Adrenal gland (tissue), 12 donors: ENCODE results near the gene IL34. TPM values are rescaled to one million over a fixed set of nuclear protein-coding genes. Genes with fewer than 3 reads are reported as not detected.

ENCODE experiments used
- DNase-seq, 7 donors: peaks; one replicate each; pipeline ENCODE4 v3.0.0-alpha.2; 2019 to 2020
- H3K27ac ChIP-seq, 5 donors: fragments of 200-600 bp; sonication (generic) in 4 of 5; 1 replicate in 3 of 5; 2 replicates in 2 of 5; pipeline versions ENCODE4 v1.5.1 to v1.8.0; 2016 to 2020; ENCODE audit warnings: mild to moderate bottlenecking in 1 of 5
- H3K27me3 ChIP-seq: fragments of 200-600 bp; 2 replicates; pipeline ENCODE4 v1.8.0; 2021
- H3K36me3 ChIP-seq, 2 donors: fragments of 200-600 bp; replicated peaks in 1 of 2; 1 replicate in 1 of 2; 2 replicates in 1 of 2; pipeline versions ENCODE4 v1.5.1 to v1.8.0; 2018 to 2022
- H3K4me1 ChIP-seq, 2 donors: fragments of 200-600 bp; replicated peaks in 1 of 2; 1 replicate in 1 of 2; 2 replicates in 1 of 2; pipeline versions ENCODE4 v1.5.1 to v1.8.0; 2018 to 2021
- H3K4me3 ChIP-seq, 4 donors: fragments of 200-600 bp; sonication (generic) in 3 of 4; one replicate each; pipeline ENCODE4 v1.5.1; 2016 to 2018
- H3K9me3 ChIP-seq, 3 donors: fragments of 200-600 bp; sonication (generic) in 1 of 3; replicated peaks in 1 of 3; 1 replicate in 2 of 3; 2 replicates in 1 of 3; pipeline versions ENCODE4 v1.5.1 to v1.8.0; 2016 to 2021
- POLR2A ChIP-seq, 2 donors: fragments of 450-650 bp; IDR thresholded peaks; one replicate each; pipeline ENCODE4 v1.6.1; 2017; ENCODE audit warnings: antibody characterized with exemption in 2 of 2, mild to moderate bottlenecking in 2 of 2, moderate library complexity in 1 of 2
- WGBS, 4 donors: extraction: QIAGEN DNeasy Blood & Tissue Kit in 2 of 4; methylation state at CpG; one replicate each; pipeline versions ENCODE4 v1.1.5 to v1.1.7; 2013 to 2017; 5-methylcytosine and 5-hydroxymethylcytosine counted together
- intact Hi-C, 2 donors: fragments of 100-400 bp; cut with DNase I; formaldehyde crosslinking; loops; one replicate each; pipeline versions ENCODE4 v1.14.1 to v1.15.0; 2022 to 2023
- polyA plus RNA-seq, 3 donors: library from polyadenylated mRNA; stranded (reverse); fragments of 200-250 nt in 2 of 3; fragments of 350-450 nt in 1 of 3; fragmentation: Illumina TruSeq in 1 of 3; extraction: RNeasy Lipid Tissue Mini Kit (QIAGEN cat#74804) in 1 of 3; gene quantifications; one replicate each; pipeline ENCODE4 v1.2.3, GENCODE V29; 2013 to 2014
- total RNA-seq, 9 donors: library from RNA; depleted of rRNA in 4 of 9; stranded (reverse); fragments of >200 nt in 4 of 9; fragments of 120-200 nt in 1 of 9; fragmentation: NEBNext Ultra II Directional in 1 of 9; extraction: Animal tissue kit (Norgen Biotek cat#: 25700) in 1 of 9; gene quantifications; one replicate each; pipeline versions ENCODE4 v1.1.0 to v1.2.4, GENCODE V29; 2013 to 2023
- TF ChIP-seq, protein P1 (sequence below), 6 experiments: fragments of 450-650 bp in 4 of 6; fragments of 200-600 bp in 2 of 6; sonication (generic) in 1 of 6; IDR thresholded peaks; 1 replicate in 5 of 6; 2 replicates in 1 of 6; pipeline versions ENCODE4 v1.5.1 to v1.8.0; 2016 to 2021; ENCODE audit warnings: antibody characterized with exemption in 6 of 6, mild to moderate bottlenecking in 2 of 6, moderate library complexity in 1 of 6
- donor health status: healthy with polysubstance abuse.
- donor health status: Bipolar disorder and iron deficiency.
- donor health status: DM: yes; HTN: yes; CAD: no.
- donor health status: DM: no; HTN: no; CAD: no.
- donor health status: DM: no; HTN: no; CAD: no.
- donor health status: DM: yes; HTN: yes; CAD: no.

IL34 gene
- total and polyA plus RNA-seq, 12 donors: 1.2 to 62.9 (median 35.7) TPM

DNA sequence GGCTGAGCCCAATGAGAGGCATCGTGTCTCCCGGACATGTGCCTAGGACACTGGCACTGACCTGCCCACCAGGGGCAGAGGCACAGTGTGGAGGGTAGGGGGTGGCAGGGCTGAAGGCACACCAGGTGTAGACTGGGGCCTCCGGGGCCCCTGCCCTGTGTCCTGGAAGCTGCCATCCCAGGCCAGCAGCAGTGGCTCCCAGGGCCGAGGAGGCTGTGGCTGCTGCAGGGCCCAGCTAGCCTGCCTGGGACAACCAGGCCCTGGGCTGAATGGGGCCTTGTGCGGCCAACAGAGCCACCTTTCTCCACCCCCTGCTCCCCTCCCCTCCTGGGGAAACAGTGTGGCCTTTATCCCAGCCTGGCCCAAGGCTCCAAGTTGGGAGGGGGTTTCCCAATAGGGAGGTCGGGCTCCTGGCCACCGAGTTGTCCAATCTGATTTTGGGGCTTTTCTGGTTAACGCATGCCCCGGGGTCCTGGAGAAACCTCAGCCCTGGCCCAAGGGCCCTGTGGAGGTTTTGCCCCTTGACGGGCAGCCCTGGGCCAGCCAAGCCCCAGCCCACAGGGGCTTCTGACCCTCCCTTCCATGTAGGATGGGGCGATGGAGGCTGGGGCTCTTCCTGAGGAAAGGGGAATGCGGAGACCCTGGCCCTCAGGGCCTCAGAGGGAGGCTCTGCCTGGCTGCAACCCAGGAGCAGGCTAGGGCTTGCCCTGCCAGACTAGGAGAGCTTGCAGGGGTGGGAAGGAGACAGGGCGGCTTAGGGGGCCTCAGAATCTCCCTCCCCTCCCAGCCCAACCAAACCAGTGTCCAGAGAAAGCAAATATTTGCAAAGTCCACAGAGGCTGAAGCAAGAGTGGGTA lies 35.3 kb downstream of the IL34 start:
- Histone ChIP-seq H3K4me3 (no peak overlapping the region), H3K4me1 (peaks cover 42 to 54% of the 10 kb centered on the region in 2 donors), H3K9me3 (no peaks in the 10 kb centered on the region), H3K27me3 (no peaks in the 10 kb centered on the region), H3K27ac (peak overlapping the region in 4 of 5 donors; percentile 32 to 96 (median 74)), H3K36me3 (peaks cover 0 to 36% of the 10 kb centered on the region in 2 donors)
- intact Hi-C loops: loop anchor here (2.0 to 5.0 kb wide), 2 partner anchors 76 to 89 kb away; no protein-coding TSS in a partner anchor
- TF ChIP-seq, protein P1, sequence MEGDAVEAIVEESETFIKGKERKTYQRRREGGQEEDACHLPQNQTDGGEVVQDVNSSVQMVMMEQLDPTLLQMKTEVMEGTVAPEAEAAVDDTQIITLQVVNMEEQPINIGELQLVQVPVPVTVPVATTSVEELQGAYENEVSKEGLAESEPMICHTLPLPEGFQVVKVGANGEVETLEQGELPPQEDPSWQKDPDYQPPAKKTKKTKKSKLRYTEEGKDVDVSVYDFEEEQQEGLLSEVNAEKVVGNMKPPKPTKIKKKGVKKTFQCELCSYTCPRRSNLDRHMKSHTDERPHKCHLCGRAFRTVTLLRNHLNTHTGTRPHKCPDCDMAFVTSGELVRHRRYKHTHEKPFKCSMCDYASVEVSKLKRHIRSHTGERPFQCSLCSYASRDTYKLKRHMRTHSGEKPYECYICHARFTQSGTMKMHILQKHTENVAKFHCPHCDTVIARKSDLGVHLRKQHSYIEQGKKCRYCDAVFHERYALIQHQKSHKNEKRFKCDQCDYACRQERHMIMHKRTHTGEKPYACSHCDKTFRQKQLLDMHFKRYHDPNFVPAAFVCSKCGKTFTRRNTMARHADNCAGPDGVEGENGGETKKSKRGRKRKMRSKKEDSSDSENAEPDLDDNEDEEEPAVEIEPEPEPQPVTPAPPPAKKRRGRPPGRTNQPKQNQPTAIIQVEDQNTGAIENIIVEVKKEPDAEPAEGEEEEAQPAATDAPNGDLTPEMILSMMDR (IDR thresholded peaks at IDR 0.05): no peak
- TF ChIP-seq POLR2A (IDR thresholded peaks at IDR 0.05): no peak
- DNase-seq: no peak
- 48 to 61% (median 56%) methylated on average over 7 to 13 of the region's 13 CpGs for WGBS, 4 donors

DNA sequence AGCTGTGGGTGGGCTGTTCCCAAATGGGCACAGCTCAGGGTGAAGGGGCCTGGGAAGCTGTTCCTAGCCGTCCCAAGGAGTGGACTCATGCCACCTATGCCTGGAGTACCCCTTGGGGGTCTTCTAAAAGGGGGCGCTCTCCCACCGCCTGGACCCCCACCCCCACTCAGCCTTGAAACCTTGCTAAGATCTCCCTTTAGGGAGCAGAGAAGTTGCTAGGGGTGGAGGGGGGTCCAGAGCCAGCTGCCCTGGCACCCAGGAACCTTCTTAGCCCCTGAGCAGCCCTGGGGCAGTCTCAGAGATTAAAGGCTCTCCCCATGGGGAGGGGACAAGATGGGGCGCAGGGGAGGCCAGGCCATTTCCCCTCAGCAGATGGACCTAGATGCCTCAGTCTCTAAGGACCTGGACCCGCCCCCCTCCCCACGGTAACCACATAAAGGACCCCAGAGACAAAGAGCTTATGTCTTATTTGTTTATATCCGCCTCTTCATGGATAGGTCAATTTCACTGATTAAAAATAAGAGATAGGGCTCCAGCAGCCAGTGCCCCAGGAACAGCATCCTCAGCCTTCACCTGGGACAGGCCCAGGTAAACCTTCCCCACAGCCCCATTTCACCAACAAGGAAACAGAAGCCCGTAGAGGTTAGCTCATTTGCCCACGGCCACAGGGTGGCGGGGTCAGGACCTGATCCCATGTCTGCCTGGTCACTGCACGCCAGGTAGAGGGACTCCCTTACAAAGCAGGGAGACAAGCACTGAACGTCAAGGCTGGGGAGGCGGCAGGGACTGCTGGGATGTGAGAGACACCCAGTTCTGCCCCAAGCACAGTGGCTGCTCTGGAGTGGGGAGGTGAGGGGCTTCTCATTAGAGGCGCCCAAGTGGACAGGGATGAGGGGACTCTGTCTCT lies 36.1 kb downstream of the IL34 start:
- intact Hi-C loops: loop anchor here in 1 of 2 donors (5.0 kb wide), 1 partner anchor 75 kb away; no protein-coding TSS in a partner anchor
- Histone ChIP-seq H3K9me3 (no peaks in the 10 kb centered on the region), H3K4me3 (no peak overlapping the region), H3K36me3 (peaks cover 0 to 27% of the 10 kb centered on the region in 2 donors), H3K27me3 (no peaks in the 10 kb centered on the region), H3K4me1 (peaks cover 42 to 60% of the 10 kb centered on the region in 2 donors), H3K27ac (peak overlapping the region in 3 of 5 donors; percentile 60 to 96 (median 87))
- TF ChIP-seq POLR2A (IDR thresholded peaks at IDR 0.05): no peak
- TF ChIP-seq, protein P1 (IDR thresholded peaks at IDR 0.05): no peak
- 63 to 80% (median 66%) methylated on average over 11 to 14 of the region's 14 CpGs for WGBS, 4 donors
- DNase-seq: no peak

DNA sequence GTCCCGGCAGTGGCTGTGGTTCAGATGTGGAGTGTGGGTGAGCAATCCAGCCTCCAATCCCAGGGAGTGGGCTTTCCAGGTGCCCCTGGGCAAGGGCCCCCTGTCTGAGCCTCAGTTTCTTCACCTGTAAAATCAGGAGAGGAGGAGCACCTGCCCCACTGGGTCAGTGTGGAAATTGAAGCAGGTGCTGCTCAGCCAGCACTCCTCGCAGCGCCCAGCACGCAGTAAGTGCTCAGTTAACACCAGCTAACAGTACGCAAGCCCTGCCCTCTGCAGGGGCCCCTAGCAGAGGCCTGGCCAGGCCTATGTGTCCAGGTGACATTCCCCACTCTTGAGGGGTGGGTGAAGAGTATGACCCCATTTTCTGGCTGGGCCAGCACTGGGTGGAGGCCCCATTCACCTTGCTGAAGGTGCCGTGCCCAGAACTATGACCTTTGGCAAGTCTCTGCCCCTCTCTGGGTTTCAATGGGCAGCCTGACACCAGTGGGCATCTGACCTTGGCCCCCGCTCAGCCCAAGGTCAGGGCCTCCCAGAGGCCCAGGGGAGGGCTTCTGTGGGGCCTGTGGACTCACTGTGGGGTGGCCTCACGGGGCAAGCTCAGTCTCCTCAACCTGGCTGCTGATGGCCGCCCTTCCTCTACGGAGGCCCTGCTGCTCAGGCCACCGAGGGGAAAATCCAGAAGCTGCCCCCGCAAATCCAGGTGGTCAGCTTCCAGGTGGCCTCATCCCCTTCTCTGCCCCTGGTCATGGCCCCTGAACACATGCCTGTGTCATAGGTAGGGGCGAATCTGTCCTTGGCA lies 37.0 kb downstream of the IL34 start:
- H3K27ac ChIP-seq: peak overlapping the region in 3 of 5 donors; percentile 3 to 96 (median 87)
- no peaks in the 10 kb centered on the region for H3K27me3 ChIP-seq
- H3K4me3 ChIP-seq: peak overlapping the region in 1 of 4 donors; percentile 90
- WGBS, 4 donors: 65 to 74% (median 67%) methylated on average over 2 to 13 of the region's 13 CpGs
- intact Hi-C loops: loop anchor here in 1 of 2 donors (5.0 kb wide), 1 partner anchor 74 kb away; no protein-coding TSS in a partner anchor
- H3K9me3 ChIP-seq: no peaks in the 10 kb centered on the region
- H3K36me3 ChIP-seq: peaks cover 0 to 19% of the 10 kb centered on the region in 2 donors
- H3K4me1 ChIP-seq: peaks cover 42 to 65% of the 10 kb centered on the region in 2 donors
- DNase-seq: no peak
- TF ChIP-seq, protein P1 (IDR thresholded peaks at IDR 0.05): no peak
- no peak for TF ChIP-seq POLR2A (IDR thresholded peaks at IDR 0.05)
